Measurements from ENCODE around the gene NAA10.

The NAA10 gene

DNA sequence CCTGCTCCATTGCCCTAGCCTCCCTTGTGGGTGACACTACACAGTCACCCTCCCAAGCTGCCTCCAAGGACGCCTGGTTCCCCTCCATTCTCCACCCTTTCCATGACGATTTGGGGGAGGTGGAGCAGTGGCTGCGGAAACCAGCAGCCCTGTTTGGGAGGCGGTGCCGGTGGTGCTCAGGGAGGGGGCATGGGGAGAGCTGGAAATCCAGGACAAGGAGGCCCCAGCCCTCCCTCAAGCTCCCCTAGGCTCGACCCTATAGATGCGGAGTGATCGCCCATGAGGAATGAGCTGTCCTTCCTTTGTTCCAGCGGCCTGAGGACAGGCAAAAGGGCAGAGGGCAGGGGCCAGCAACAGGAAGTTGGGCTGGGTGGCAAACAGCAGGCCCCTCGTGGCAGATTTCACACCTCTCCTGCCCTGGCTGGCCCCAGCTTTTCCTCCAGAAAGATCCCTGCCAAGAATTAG lies 13.2 kb upstream of the NAA10 start:
- no peak for DNase-seq

GRCh38 chrX:153947009-153947769 lies 12.4 kb upstream of the NAA10 start:
- peak; percentile 92 for DNase-seq

- DNase-seq: no peak
These were observed 11.4 kb upstream of the NAA10 start for GRCh38 chrX:153945956-153946943.

- DNase-seq: no peak
These were observed 9.9 kb upstream of the NAA10 start for GRCh38 chrX:153944800-153945150.

DNA sequence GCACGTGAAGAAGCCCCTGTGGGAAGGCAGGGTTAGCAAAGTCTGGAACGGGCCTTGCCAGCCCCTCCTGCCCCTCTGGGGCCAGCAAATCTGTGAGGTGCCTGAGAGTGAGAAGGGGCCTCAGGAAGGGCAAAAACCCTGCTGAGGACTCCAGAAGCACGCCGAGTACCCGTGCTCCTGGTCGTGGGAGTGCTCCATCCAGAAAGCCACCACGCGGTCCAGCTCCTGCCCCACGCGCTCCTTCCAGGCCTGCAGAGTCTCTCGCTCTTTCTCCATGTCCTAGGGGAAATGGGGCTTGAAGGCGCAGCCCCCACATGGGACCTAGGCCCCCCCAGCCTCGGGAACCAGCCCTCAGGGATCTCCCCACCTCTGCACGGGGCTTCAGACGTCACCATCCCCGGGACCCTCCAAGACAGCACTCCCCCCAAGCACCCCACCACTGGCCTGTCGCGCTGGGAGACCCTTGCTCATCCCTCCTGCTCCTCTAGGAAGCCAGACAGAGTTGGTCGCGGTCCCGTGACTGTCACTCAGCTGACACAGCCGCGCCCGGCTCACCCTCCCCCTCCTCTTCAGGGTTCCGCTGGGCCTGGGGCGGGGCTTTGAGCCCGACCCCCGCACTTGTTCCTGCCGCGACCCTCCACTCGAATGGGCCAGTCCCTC lies 9.4 kb upstream of the NAA10 start, which contains the start of gene RENBP:
TSS of gene RENBP (minus strand) at position 504 of the 660 bp plus-strand sequence. CDS start at position 471, 33 bp downstream.
- peak; percentile 57 for DNase-seq

DNA sequence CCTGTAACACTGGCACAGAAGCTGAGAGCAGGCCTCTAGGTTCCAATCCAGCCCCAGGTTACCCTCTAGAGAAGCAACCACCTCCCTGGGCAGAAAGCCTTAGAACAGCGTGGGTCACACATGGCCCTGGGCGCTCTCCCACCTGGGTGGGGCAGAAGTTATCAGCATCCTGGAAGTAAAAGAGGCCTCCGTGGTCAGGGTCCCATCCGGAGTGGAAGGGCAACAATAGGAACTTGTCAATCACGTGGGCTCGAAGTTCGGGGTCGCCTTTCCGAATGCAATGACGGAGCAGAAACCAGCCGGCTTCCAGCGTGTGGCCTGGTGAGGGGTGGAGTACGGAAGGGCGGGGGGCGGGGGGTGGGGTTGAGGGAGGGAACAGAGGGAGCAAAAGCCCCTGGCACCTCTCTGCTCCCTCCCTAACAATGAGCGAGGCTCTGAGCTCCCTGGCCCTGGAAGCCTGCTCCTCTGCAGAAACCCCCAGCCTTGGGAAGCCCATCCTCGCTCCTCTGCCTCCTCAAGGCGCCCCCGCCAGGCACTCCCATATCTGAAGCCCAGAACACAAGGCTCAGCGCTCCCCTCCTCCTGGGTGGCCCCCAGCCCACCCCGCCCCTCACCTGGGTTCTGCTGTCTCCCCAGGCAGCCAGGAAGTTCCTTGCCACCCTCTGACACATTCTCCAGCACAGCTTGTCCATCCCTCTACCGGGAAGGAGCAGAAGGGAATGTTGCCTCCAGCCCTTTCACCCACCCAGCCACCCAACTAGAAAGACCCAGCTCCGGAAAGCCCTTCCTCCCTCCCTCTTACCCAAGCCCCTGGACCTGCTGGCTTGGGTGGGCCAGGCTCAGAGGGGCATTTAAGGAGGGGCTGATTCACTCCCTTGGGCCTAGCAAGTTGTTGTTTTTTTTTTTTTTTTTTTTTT lies 6.8 kb upstream of the NAA10 start:
- DNase-seq: no peak

DNA sequence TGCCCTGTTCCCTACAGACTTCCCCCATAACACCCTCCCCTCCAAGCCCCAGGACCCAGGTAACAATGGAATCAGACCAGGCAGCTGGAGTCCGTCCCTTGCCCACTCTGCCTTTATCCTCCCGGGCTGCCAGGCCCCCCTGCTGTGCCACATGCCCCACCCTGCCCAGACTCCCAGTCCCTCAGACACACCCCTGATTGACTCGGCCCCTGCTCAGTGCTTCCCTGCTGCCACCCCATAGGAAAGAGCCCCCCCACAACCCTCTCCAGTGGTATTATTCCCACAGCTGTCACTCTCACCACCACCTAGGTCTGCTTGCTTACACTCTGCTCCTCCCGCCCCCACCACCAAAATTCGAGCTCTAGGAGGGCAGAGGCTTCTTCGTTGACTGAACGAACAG lies 4.7 kb upstream of the NAA10 start:
- no peak for DNase-seq

DNA sequence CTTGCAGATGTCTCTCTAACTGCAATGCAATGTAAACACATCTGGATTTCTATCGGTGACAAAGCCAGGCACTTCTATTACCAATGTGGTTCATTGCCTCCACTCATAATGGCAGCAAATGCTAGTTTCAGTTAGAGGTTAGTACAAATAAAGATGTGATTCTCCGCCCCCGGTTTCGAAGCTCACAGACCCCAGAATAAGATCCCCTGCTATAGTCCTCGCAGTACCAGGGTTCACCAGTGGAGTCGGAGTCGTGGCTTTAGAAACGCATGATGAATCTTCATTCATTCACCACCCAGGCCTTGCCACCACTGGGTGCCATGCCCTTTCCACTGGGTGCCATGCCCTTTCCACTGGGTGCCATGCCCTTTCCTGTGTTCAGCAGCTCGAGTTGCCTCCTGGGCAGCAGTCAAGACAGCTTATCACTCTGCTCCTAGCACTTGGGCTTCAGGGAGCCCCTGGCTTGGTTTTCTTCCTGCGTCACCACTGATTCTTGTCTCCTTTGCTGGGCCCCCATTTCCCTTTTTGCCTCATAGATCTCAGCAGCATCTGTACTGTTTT lies 3.5 kb upstream of the NAA10 start:
- DNase-seq: no peak

GRCh38 chrX:153937056-153937455 lies 2.2 kb upstream of the NAA10 start:
- DNase-seq: no peak

GRCh38 chrX:153935326-153935851 lies 552 bp upstream of the NAA10 start:
- no peak for DNase-seq

- no peak for DNase-seq
These were observed 582 bp downstream of the NAA10 start for GRCh38 chrX:153934148-153934761.

GRCh38 chrX:153933748-153934147 lies 1.1 kb downstream of the NAA10 start:
- no peak for DNase-seq

DNA sequence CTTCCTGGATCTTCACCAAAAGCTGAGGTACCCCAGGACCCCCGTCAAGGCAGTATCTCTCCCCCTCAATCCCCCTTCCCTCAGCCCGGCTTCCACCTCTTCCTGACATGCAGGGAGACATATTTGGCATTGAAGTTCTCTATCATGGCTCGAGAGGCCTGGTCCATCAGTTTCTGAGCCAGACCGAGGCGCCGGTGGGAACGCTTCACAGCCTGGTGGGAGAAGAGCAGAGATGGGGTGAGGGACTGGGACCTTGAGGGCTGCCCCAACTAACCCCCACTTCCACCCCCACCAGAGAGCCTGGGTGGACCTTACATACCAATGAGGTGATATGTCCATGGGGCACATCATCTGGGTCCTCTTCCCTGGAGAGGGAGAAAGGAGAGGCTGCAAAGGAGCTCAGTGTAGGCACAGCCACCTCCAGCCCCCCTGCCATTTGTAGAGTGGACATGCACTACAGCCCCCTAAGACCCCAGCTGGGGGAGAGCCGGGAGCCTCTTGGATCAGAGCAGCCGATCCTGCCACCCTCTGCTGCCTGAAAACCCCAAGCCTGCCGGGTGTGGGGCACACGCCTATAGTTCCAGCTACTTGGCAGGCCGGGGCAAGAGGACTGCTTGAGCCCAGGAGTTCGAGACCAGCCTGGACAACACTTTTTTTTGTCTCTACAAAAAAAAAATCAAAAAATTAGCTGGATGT lies 2.5 kb downstream of the NAA10 start:
- no peak for DNase-seq

DNA sequence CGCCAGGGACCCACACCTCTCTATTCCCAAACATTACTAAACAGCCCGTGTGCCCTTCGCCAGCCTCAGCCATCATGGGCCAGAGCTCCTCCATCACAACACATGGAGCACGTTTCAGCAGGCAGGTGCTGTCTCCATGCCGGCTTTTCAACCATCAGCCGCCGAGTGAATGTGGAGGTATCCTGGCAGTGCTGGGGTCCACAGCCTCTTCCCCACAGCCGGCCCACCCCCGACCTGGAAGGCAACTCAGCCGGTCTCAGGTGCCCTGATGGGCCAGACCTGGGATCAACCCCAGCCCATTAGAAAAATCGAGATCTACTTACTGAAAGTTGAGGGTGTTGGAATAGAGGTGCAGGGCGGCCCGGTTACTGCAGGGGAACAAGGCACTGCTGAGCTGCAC lies 3.1 kb downstream of the NAA10 start:
- no peak for DNase-seq

DNA sequence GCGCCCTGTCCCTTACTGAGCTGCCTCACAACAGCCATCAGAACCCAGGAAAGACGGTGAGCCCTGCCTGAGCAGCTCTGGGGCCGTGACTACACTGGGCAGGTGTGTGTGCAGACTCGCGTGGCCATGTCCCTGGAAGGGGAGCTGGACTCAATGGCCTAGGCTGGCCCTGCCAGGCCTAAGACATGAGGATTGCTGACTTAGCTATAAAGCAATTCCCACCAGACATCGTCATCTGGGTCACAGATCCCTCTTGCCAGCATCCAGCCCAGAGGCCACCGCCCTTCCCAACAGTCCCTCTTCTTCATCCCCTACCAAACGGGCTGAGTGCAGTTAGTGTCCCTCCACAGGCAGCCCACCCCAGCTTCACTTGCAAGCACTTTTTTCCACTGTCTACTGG lies 3.7 kb downstream of the NAA10 start:
- no peak for DNase-seq

- DNase-seq: no peak
These were observed 4.6 kb downstream of the NAA10 start for GRCh38 chrX:153930011-153930910.

GRCh38 chrX:153929576-153929975 lies 5.3 kb downstream of the NAA10 start:
- no peak for DNase-seq

GRCh38 chrX:153928846-153929245 lies 6.0 kb downstream of the NAA10 start:
- no peak for DNase-seq

All from activated CD4-positive, alpha-beta T cell treated with anti-CD3 and anti-CD28 coated beads, Interleukin-2, Interleukin-6, amounts not matched to agents 100 ng/mL and 50 ng/mL, durations not matched to agents 16 hours and 8 hours (primary cell).